ENCODE measurements around the gene GLYATL1B. TPM values are rescaled to one million over a fixed set of nuclear protein-coding genes. Genes with fewer than 3 reads are reported as not detected.
"Not testable (repeated sequence)": the region's sequence is repeated elsewhere in the genome, so short reads cannot be mapped to it uniquely, and the experiment has no call there.

Gene GLYATL1B
- polyA plus RNA-seq, 3 donors = not detected

- WGBS (ENCODE audit: insufficient coverage) = under 1% methylated on average over 21 of the region's 23 CpGs
- H3K4me1 Mint-ChIP-seq = peaks cover 30% of the 10 kb centered on the region
- Histone ChIP-seq H3K4me2 (replicated peaks; ENCODE audit: extremely low read depth, low read length, poor library complexity, severe bottlenecking) (peak overlapping the region; percentile 62), H3K27me3 (ENCODE audit: control insufficient read depth in 2 of 2, insufficient read depth in 2 of 2, low read length in 2 of 2) (no peaks in the 10 kb centered on the region), H3K4me3 (replicated peaks in 1 of 3; ENCODE audit: low read depth in 2 of 3, low read length in 3 of 3) (peak overlapping the region; percentile 35 to 77 (median 67)), H3K27ac (ENCODE audit: low read depth in 1 of 2, low read length in 2 of 2) (peak overlapping the region in 1 of 2 donors; percentile 20), H3K79me2 (ENCODE audit: insufficient read depth, low read length) (no peaks in the 10 kb centered on the region), H3K36me3 (replicated peaks in 1 of 2; ENCODE audit: control insufficient read depth in 1 of 2, insufficient read depth in 2 of 2, low read length in 2 of 2) (no peaks in the 10 kb centered on the region), H3K4me1 (ENCODE audit: control insufficient read depth in 1 of 2, insufficient read depth in 2 of 2, low read length in 2 of 2) (peaks cover 20 to 27% of the 10 kb centered on the region in 2 donors), H2AFZ (ENCODE audit: insufficient read depth, low read depth, low read length, poor library complexity, severe bottlenecking) (peak overlapping the region; percentile 74), H3K9ac (ENCODE audit: insufficient read depth, low read length, poor library complexity, severe bottlenecking) (no peak overlapping the region), H3K9me3 (replicated peaks in 1 of 2; ENCODE audit: control insufficient read depth in 1 of 2, insufficient read depth in 1 of 2, low read length in 2 of 2) (no peaks in the 10 kb centered on the region), H4K20me1 (ENCODE audit: insufficient read depth, low read length) (no peaks in the 10 kb centered on the region)
- DNase-seq = peak; percentile 46 to 70 (median 54)
- peak; percentile 56 for TF ChIP-seq CTCF (IDR thresholded peaks at IDR 0.05)
- H3K27me3 Mint-ChIP-seq (ENCODE audit: low read depth in 3 of 3) = peaks cover 5 to 9% (median 7%) of the 10 kb centered on the region in 3 donors
- intact Hi-C loops (cut with micrococcal nuclease) = loop anchor here in 1 of 2 donors (5.0 kb wide), 1 partner anchor 40 kb away; the partner anchor contains the start of gene FAM111A
- H3K9me3 Mint-ChIP-seq = no peaks in the 10 kb centered on the region
- H3K4me3 Mint-ChIP-seq = peak overlapping the region; percentile 82 to 89
- peak overlapping the region in 1 of 7 donors; percentile 21 for H3K27ac Mint-ChIP-seq
- no peaks in the 10 kb centered on the region for H3K36me3 Mint-ChIP-seq
Observed at GRCh38 chr11:59102259-59102765, 16.2 kb downstream of the GLYATL1B start.

GRCh38 chr11:59106363-59107336 lies 20.5 kb downstream of the GLYATL1B start, which contains the start of gene FAM111B:
Gene FAM111B, plus strand, starts transcription at chr11:59107237. Its CDS starts 2,389 bp downstream, at chr11:59109626.
- intact Hi-C loops (cut with micrococcal nuclease) = loop anchor here in 1 of 2 donors (5.0 kb wide), 1 partner anchor 36 kb away; the partner anchor contains the start of gene FAM111A
- Histone ChIP-seq H3K4me3 (replicated peaks in 1 of 3; ENCODE audit: low read depth in 2 of 3, low read length in 3 of 3) (peak within 1 kb of the TSS; percentile 26 to 71 (median 58)), H4K20me1 (ENCODE audit: insufficient read depth, low read length) (no peaks in the 10 kb centered on the region), H3K9me3 (replicated peaks in 1 of 2; ENCODE audit: control insufficient read depth in 1 of 2, insufficient read depth in 1 of 2, low read length in 2 of 2) (no peaks in the 10 kb centered on the region), H3K27me3 (ENCODE audit: control insufficient read depth in 2 of 2, insufficient read depth in 2 of 2, low read length in 2 of 2) (no peaks in the 10 kb centered on the region), H3K4me2 (replicated peaks; ENCODE audit: extremely low read depth, low read length, poor library complexity, severe bottlenecking) (peak within 1 kb of the TSS; percentile 72), H2AFZ (ENCODE audit: insufficient read depth, low read depth, low read length, poor library complexity, severe bottlenecking) (peak within 1 kb of the TSS; percentile 73), H3K4me1 (ENCODE audit: control insufficient read depth in 1 of 2, insufficient read depth in 2 of 2, low read length in 2 of 2) (peaks cover 30 to 37% of the 10 kb centered on the region in 2 donors), H3K9ac (ENCODE audit: insufficient read depth, low read length, poor library complexity, severe bottlenecking) (peak within 1 kb of the TSS; percentile 47), H3K79me2 (ENCODE audit: insufficient read depth, low read length) (peaks cover 36% of the 10 kb centered on the region), H3K27ac (ENCODE audit: low read depth in 1 of 2, low read length in 2 of 2) (no peak within 1 kb of the TSS), H3K36me3 (replicated peaks in 1 of 2; ENCODE audit: control insufficient read depth in 1 of 2, insufficient read depth in 2 of 2, low read length in 2 of 2) (peaks cover 4 to 7% of the 10 kb centered on the region in 2 donors)
- DNase-seq = peak; percentile 48 to 73 (median 73)
- H3K27me3 Mint-ChIP-seq (ENCODE audit: low read depth in 3 of 3) = peaks cover 5 to 7% (median 6%) of the 10 kb centered on the region in 3 donors
- peak within 1 kb of the TSS; percentile 79 to 90 for H3K4me3 Mint-ChIP-seq
- H3K36me3 Mint-ChIP-seq = peaks cover 7 to 11% of the 10 kb centered on the region in 2 donors
- peak within 1 kb of the TSS in 4 of 7 donors; percentile 23 to 55 (median 42) for H3K27ac Mint-ChIP-seq
- WGBS (ENCODE audit: insufficient coverage) = under 1% methylated on average over 49 of the region's 64 CpGs
- H3K9me3 Mint-ChIP-seq = no peaks in the 10 kb centered on the region
- peaks cover 58% of the 10 kb centered on the region for H3K4me1 Mint-ChIP-seq
- no peak for TF ChIP-seq CTCF (IDR thresholded peaks at IDR 0.05)

- not testable (repeated sequence) for DNase-seq; H3K9ac ChIP-seq (ENCODE audit: insufficient read depth, low read length, poor library complexity, severe bottlenecking); H3K9me3 ChIP-seq (replicated peaks in 1 of 2; ENCODE audit: control insufficient read depth in 1 of 2, insufficient read depth in 1 of 2, low read length in 2 of 2); H3K27ac ChIP-seq (ENCODE audit: low read depth in 1 of 2, low read length in 2 of 2); H3K27me3 Mint-ChIP-seq (ENCODE audit: low read depth in 3 of 3); H3K9me3 Mint-ChIP-seq; H3K27me3 ChIP-seq (ENCODE audit: control insufficient read depth in 2 of 2, insufficient read depth in 2 of 2, low read length in 2 of 2); H3K36me3 ChIP-seq (replicated peaks in 1 of 2; ENCODE audit: control insufficient read depth in 1 of 2, insufficient read depth in 2 of 2, low read length in 2 of 2); H4K20me1 ChIP-seq (ENCODE audit: insufficient read depth, low read length)
- H2AFZ ChIP-seq (ENCODE audit: insufficient read depth, low read depth, low read length, poor library complexity, severe bottlenecking) = peak overlapping the region; percentile 73
- Mint-ChIP-seq H3K4me1 (peaks cover 54% of the 10 kb centered on the region), H3K36me3 (peaks cover 14% of the 10 kb centered on the region in 2 donors), H3K27ac (peak overlapping the region in 3 of 7 donors; percentile 16 to 55 (median 34)), H3K4me3 (peak overlapping the region; percentile 79 to 90)
- H3K79me2 ChIP-seq (ENCODE audit: insufficient read depth, low read length) = peaks cover 41% of the 10 kb centered on the region
- intact Hi-C loops (cut with micrococcal nuclease) = loop anchor here in 1 of 2 donors (5.0 kb wide), 1 partner anchor 35 kb away; the partner anchor contains the start of gene FAM111A
- H3K4me3 ChIP-seq (replicated peaks in 1 of 3; ENCODE audit: low read depth in 2 of 3, low read length in 3 of 3) = peak overlapping the region in 1 of 3 experiments; percentile 71
- 27% methylated on average over 5 of the region's 10 CpGs for WGBS (ENCODE audit: insufficient coverage)
- peak overlapping the region; percentile 72 for H3K4me2 ChIP-seq (replicated peaks; ENCODE audit: extremely low read depth, low read length, poor library complexity, severe bottlenecking)
- peaks cover 22 to 27% of the 10 kb centered on the region in 2 donors for H3K4me1 ChIP-seq (ENCODE audit: control insufficient read depth in 1 of 2, insufficient read depth in 2 of 2, low read length in 2 of 2)
Observed at GRCh38 chr11:59107721-59108120, 21.6 kb downstream of the GLYATL1B start.

Measured in CD14-positive monocyte (primary cell).